ENCODE measurements around the gene AQP6.

AQP6 gene

DNA sequence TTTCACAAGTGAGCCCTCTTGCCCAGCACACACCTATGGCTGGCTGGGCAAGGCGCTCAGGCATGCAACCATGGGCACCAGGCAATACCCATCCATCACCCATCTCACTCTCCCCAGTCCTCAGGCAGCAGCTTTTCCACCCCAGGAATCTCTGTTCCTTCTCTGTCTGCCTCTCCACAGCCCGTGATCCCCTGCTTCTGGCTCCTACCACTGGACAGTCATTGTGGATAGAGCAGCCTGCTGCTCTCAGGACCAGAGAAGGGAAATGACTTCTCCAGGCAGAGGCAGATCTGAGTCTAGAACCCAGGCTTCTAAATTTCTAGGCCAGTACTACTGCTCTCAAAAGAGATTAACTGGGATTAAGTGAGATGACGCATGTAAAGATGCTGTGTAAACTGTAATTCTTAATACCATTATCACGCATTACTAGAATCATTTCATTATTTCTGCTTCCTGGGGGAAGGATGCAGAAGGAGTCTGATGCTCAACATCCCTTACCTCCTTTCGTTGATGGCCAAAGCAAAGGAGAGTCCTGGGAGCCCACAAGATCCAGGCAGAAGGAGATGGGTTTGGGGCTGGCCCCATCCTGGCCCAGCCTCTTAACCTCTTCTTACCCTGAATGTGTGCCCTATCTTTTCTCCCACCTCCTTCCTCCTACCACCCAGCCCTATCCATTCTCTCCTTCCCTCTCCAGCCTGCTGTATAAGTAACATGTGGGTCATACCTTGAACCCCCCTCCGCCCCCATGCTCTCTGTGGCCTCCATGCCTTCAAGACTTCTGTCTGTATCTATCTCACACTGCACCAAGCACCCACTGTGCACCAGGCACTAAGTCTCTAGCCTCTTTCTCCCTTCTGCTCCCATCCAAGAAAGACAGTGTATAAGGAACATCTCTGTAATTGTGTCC, 15.8 kb upstream of the AQP6 start:
- DNase-seq (ENCODE audit: low spot score): peak; percentile 54

DNA sequence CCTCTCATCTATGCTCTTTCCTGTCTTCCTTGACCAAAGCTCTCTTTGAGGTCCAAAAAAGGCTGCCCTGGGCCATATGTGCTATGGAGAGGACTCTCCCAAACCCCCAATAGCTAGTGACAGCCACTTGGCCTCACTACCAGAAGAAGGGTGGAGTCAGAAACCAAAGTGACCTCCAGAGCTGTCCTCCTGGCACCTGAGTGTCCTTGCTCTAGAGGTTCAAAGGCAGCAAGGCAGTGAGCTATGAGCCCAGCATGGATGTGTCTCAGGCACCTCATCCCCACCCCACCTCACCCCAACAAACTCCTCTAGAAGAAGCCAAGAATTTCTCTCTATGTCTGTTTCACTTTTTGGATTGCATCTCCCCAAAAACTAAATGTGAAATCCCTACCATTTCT, 15.2 kb upstream of the AQP6 start:
- DNase-seq (ENCODE audit: low spot score): no peak

DNA sequence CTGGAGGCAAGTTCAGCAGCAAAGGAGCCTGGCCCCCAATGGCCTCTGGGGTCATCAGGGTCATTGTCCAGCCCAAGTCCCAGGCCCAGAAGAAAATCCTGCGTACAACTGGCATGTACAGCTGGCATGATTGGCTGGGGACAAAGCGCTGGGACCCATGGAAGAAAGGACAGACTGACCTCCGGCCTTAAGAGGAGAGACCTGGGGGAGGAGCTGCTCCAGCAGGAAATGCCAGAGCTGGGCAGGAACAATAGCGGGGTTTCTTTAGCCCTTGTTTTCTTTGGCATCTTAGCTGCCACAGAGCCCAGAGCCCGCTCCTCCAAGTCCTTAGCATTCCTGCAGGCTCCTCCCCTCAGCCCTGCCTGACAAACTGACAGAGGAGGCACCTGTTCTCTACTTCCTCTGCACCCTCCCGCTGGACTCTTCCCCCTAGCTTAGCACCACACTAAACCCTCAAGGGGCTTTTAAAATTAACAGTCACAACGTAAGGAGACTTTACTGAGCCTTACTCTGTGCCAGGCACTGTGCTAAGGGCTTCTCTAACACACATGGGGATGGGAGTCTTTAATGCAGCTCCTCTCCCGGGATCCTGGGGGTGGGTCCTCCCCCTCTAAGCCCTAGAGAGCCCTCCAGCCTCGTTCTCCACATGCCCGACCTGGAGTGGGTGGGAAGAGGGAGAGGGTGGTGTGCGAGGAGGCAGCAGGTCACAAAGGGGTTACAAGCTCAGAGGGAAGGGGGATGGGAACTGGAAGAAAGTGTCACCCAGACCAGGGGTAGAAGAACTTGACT, 12.9 kb upstream of the AQP6 start:
- DNase-seq (ENCODE audit: low spot score): peak; percentile 81

DNA sequence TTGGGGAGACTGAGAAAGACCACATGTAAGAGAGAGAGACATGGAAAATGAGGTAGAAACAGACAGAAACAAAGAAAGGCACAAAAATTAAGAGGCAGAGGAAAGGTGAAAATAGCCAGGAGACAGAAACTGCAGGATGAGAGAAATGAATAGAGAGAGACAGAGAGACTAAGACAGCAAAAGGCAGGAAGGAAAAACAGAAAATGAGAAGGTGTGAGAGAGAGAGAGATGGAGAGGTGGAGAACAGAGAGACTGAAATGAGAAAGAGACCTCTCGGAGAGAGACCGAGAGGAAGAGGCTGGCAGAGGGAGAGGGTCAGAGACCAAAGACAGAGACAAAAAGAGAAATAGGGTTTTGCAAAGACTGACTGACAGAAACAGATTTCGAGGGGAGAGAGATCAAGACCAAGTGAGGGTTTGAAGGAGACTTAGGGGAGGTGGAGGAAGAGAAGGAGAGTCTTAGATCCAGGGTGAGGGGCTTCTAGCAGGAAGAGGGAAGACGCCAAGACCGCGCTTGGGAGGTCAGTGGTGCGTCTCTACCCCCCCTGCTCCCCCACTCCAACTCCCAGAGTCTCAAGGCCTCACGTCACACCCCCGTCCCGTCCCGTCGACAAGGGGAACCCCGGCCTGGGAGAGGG, 12.2 kb upstream of the AQP6 start:
- DNase-seq (ENCODE audit: low spot score): no peak

DNA sequence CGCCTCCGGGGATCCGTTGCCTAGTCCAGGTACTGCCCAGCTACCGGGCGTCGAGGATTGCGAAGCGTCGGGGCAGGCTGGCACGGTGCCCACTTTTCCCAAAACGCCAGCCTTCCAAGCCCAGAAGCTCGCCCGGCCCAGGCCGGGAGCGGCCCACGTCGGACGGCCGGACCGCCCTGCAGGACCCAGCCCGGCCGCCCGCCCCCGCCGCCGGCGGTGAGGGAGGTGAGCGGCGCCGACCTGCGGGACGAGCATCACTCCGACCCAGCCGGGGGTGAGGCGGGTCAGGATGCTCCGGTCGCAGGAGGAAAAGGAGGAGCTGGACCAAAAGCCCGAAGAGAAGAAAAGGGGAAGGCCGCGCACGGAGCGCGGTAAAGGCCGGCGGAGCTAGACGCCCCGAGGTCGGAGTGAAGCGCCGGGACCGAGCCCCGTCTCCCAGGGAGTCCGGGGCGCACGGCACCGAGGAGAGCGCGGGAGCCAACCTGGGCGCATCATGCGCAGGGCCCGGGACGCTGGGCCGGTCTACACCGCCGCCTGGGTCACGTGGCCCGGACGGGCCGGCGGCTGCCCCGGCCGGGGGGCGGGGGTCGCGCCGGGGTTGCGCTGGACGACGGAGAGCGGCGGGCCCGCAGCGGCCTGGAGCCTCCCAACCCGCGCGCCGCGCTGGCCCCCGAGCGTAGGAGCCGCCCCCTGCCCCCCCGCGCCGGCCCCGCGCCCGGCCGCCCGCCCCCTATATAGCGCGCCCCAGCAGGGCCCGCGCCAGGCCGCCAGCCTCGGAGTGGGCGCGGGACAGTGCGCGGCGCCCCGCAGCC, 11.4 kb upstream of the AQP6 start, which contains the start of gene AQP5:
Gene AQP5, plus strand, starts transcription at position 762 of the 812 bp plus-strand sequence. CDS start 146 bp downstream, outside the sequence.
- no peak for DNase-seq (ENCODE audit: low spot score)

DNA sequence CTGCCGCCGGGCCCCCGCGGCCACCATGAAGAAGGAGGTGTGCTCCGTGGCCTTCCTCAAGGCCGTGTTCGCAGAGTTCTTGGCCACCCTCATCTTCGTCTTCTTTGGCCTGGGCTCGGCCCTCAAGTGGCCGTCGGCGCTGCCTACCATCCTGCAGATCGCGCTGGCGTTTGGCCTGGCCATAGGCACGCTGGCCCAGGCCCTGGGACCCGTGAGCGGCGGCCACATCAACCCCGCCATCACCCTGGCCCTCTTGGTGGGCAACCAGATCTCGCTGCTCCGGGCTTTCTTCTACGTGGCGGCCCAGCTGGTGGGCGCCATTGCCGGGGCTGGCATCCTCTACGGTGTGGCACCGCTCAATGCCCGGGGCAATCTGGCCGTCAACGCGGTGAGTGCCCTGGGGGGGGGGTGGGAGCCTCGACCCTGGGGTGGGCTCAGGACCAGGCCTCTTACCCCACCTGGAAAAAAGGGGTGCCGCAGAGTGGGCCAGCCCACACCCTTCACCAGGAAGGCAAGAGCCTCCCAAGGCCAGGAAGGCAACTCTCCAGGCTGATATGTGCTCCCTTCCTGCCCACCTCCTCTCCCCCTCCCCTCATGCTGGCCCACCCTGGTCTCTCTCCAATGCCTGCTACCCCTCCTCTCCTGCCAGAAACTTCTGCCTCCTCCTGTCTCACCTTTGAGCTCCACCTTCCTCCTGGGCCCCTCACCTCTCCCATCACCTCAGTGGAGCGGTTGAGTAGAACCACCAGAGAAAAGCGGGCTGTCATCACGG, 10.6 kb upstream of the AQP6 start:
- no peak for DNase-seq (ENCODE audit: low spot score)

DNA sequence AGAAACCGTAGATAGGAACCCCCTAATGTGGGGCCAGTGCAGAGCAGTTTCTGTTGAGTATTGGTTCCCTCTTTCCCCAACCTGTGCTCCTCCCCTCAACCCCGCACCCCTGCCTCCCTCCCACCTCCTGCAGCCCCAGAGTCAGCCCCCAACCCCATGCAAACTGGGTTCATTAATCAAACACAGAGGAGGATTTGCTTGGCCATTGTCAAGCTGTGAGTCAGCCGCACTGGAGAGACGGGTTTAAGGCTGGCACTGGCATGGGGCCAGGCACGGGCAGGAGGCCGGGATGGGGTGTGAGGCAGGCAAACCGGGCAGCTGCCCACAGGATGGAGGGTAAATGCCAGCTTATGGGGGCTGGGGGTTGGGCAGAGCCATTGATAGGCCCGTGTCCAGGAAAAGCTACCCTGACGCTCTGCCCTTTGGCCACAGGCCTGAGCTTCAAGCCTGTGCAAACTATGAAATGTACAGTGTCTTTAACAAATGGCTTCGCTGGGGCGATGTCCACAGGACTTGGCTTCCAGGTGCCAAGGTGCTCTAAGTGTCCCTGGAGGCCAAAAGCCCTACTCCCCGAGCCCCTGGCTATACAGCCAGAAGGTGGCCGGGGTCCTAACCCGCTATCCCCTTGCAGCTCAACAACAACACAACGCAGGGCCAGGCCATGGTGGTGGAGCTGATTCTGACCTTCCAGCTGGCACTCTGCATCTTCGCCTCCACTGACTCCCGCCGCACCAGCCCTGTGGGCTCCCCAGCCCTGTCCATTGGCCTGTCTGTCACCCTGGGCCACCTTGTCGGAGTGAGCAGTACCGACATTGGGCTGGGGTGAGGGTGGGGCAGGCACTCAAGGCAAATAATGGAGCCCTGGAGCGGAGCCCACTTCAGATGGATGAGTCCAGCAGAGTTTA, 9.6 kb upstream of the AQP6 start:
- peak; percentile 87 for DNase-seq (ENCODE audit: low spot score)

DNA sequence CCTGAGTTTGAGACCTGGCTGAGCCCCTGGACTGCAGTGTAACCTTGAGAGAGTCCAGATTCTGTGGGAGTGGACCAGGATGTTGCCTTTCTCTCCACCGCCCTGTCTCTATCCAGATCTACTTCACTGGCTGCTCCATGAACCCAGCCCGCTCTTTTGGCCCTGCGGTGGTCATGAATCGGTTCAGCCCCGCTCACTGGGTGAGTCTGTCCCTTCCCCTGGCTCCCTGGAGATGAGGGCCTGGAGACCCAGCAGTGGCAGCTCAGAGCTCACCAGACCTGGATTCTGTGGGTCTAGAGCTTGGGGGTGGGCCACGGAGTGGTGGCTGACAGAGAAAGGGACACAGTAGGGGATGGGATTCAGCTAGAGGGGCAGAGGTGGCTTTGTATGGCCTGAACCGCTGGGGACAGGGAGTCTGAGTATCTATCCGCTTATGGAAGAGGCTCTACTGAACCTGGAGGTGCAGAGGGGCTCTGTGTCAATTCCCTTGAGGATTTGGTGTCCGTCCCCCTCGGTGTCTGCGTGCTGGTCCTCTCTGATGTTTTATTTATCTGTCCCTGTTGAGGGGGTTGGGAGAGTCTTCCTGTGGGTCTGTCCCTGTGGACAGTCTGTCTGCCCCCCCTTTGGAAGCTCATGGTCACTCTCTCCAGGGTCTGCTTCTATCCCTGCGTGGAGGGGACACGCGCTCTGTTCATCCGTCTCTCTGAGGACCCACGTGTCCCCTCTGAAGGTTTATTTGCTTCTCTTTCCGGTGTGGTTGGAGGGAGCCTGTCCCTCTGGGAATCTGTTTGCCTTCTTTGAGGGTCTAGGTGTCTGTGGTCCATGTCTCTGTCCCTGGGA, 8.6 kb upstream of the AQP6 start:
- no peak for DNase-seq (ENCODE audit: low spot score)

DNA sequence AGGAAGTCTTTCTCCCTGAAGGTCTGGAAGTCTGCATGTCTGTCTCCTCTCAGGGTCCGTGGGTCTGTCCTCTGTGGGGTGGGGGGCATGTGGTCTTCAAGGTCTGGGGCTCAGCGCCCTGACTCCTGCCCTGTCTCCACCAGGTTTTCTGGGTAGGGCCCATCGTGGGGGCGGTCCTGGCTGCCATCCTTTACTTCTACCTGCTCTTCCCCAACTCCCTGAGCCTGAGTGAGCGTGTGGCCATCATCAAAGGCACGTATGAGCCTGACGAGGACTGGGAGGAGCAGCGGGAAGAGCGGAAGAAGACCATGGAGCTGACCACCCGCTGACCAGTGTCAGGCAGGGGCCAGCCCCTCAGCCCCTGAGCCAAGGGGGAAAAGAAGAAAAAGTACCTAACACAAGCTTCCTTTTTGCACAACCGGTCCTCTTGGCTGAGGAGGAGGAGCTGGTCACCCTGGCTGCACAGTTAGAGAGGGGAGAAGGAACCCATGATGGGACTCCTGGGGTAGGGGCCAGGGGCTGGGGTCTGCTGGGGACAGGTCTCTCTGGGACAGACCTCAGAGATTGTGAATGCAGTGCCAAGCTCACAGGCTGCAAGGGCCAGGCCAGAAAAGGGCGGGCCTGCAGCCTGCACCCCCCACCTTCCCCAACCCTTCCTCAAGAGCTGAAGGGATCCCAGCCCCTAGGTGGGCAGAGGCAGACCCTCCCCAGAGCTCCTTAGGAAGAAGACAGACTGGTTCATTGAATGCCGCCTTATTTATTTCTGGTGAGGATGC, 7.7 kb upstream of the AQP6 start:
- DNase-seq (ENCODE audit: low spot score): no peak

DNA sequence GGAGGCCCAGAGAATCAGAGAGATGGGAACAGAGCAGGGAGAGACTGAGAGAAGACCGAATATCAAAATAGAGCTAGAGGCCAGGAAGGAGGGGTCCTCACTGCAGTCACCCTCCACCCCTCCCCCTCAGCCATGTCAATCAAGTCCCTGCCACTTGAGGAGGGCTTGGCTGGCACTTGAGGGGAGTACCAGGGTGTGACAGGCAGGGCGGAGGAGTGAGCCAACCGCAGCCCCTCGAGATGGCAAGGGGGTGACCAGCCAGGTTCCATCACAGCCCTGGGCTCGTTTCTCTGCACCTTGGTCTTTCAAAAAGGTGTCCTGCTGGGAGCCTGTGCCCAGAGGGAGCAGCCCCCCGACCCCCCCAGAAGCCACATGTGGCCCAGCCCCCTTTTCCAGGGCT, 6.9 kb upstream of the AQP6 start:
- DNase-seq (ENCODE audit: low spot score): no peak

DNA sequence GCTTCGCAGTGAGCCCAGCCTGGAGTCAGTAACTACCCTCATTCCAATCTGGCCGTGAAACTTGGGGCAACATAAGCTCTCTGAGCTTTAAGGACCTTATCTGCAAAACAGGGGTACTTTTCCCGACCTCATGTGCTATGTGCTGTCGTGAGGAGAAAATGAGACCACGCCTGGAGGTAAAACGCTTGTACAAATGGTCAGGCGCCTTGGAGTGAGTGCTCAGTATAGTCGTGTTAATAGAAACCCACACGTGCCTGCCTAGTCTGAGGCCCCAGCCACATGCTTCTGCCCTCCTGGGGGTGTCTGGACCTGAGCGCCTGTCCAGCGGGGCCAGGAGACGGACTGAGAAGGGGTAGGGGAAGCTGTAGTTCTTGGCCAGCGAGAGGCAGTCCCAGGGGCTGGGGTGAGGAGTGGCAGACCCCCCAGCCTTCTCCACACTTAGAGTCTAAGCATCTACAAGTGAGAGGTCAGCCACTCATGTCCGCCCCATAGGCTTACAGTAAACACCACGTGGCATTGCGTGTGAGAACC, 6.2 kb upstream of the AQP6 start:
- no peak for DNase-seq (ENCODE audit: low spot score)

DNA sequence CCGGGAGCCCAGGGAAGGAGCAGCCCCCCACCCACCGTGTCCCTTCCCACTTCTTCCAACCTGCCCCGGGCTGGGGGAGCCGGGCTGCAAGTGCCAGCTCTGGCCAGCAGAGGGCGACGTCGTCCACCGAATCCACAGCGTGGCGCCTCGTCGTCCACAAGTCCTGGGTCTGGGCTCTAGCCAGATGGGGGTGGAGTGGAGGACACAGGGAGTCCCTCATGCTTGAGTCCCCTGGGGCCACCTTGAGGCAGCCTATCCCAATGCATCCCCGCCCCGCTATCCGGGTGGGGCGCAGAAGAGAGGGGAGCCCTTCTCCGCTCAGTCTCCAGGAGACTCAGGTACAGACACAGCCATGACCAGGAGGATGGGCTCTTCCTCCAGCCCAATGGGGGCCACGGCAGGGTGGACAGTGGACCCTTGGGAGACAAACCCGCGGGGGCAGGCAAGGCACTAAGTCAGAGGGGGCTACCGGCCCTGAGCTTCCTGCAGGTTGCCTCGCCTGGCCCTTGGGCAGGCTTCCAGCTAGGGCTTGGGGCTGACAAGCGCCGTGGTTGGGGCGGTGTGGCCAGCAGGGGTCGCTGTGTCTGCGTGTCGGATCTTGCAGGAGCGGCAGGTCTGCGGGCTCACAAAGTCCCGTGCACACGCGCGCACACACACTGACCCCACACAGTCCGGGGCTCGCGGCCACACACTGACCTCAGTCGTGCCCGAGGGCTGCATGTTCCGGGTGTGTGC, 5.5 kb upstream of the AQP6 start:
- DNase-seq (ENCODE audit: low spot score): peak; percentile 81

DNA sequence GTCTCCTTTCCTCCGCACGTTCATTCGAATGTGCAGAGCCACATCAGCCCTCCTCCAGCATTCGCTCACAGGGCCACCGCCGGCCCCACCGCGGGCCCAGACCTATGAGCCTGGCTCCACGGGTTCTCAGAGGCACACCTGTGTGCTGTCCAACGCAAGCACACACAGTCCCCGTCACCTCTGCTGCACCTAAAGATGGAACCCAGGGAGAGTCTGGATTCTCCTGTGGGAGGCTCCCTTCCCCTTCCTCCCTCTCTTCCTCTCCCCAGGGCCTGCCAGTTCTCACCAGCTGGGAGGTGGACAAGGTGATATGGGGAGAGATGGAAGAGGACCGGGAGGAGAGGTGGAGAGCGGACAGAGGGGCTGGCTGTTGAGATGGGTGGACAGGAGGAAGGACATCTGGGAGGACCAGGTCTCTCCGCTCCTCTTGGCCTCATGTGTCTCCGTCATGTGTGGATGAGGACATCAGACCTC, 4.9 kb upstream of the AQP6 start:
- DNase-seq (ENCODE audit: low spot score): no peak

DNA sequence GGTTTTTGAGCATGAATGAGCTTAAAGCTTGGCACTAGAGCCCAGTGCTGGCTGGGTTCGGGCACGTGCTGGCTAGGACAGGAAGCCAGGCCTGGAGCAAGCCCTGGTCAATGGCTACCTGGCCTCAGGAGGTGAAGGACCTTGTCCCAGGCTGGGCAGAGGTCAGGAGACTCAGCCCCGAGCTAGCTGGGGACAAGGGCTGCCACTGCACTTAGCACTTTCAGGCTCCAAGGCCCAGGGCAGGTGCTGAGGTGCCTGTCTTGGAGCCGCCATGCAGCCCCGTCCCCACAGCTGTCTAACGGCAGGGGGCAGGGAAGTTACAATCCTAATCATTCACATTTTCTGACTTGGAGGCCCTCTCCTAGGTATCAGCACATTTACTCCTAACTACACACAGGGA, 4.3 kb upstream of the AQP6 start:
- DNase-seq (ENCODE audit: low spot score): no peak

DNA sequence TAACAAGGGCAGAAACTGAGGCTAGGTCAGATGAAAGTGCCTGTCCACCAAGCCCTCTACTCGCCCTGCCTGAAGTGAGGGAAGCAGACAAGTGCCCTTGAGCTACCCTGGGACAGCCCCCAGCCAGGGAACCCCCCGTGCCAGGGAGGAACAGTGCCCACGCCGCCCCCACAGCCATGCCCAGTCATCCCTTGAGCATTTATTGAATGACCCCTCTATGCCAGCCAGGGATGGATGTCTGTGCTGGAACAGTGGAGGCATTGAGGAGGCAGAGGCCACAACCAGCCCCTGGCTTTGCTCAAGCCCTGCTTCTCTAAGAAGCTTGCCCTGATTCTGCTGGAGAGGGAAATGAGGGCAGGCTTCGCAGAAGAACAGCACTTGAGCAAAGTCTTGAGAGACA, 3.7 kb upstream of the AQP6 start:
- no peak for DNase-seq (ENCODE audit: low spot score)

DNA sequence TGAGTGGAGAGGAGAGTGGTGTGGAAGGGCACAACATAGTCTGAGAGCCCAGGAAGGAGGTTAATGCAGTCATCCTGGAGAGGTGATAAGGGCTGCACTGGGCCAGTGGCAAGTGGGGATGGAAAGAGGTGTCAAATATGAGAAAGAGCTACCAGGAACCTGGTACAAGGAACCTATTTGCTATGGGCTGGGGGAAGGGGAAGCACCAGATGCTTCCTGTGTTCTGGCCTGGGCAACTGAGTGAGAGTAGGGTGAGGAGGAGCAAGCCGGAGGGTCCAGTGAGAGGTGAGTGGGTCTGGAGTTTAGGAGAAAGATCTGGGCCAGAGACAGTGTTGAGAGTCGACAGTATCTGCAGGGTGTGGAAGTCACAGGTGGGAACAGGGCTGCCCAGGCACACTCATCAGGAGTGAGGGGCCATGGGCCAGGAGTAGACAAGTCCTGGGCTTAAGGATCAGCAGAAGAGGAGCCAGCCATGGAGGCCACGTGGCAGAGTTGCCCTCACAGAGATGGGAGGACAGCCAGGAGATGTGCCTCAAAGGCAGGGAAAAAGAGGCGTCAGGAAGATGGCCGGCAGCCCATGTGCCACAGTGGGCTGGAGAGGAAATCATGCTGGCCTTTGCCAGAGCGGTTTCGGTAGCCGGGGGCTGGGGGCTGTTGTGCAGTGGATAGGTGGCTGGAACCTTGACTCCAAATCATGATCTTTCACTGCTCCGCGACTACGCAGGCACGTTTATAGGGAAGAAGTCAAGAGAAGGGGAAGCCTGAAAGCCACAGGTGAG, 2.9 kb upstream of the AQP6 start:
- no peak for DNase-seq (ENCODE audit: low spot score)

Measured in kidney tubule cell (primary cell).